ENCODE results near the gene TCP11L1.

The TCP11L1 gene

DNA sequence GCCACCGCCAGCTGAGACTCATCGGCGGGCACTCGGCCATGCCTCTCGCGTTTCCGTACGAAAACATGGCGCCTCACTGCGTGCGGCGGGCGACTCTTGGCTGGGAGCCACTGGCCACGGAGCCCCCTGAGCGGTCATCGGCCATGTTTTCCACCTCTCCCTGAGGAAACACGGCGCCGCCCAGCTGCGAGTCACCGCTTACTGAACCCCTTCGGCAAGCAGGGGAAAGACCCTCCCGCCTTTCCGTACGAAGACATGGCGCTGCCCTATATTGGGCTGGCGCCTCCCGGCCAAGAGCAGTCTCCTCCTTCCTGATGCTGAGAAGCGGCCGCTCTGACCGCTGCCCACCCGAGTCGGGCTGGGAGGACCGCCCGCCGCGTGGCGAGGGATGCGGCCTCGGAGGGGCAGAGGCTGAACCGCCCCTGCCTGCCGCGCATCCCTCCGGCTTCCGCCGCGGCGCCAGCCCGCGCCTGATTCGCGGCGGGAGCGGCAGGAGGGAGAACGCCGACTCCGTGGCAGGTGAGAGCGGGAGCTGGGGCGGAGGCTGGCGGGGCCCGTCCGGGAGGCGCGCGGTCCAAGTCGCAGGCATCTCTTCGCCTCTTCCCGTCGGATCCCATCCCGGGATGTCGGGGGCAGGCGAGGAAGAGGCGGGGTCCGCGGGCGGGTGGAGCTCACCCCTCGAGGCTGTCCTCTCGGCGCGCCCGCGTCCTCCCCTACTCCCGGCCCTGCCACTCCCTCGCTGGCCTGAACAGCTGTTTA is at the start of gene TCP11L1:
Gene TCP11L1 (plus strand): TSS at position 299 of the 759 bp plus-strand sequence. CDS start 4,202 bp downstream, outside the sequence.
- peak; percentile 94 for DNase-seq
- in situ Hi-C loops (cut with MboI; ENCODE audit: low pct_unique_long_range_greater_than_20kb, low sequenced_read_pairs) = no loop called here

GRCh38 chr11:32990481-32990880 is 48.9 kb upstream of the TCP11L1 start:
- in situ Hi-C loops (cut with MboI; ENCODE audit: low pct_unique_long_range_greater_than_20kb, low sequenced_read_pairs) = no loop called here
- no peak for DNase-seq

DNA sequence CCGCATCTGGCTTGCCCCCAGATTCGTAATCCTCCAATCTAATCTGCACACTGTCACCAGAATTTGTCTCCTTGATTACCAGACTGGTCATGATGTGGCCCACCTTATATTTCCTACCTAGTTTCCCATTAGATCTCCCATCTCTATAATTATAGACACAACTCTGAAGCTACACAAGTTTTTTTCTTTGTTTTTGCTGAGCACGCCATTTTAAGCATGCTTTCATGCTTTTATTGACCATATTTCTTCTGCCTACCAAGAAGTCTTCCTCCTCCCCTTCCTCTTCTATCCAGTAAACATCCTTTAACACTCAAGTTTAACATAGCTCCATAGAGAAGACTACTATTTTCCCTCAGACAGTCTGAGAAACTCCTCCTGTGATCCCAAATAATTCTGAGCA is 47.9 kb upstream of the TCP11L1 start:
- in situ Hi-C loops (cut with MboI; ENCODE audit: low pct_unique_long_range_greater_than_20kb, low sequenced_read_pairs) = no loop called here
- no peak for DNase-seq

- in situ Hi-C loops (cut with MboI; ENCODE audit: low pct_unique_long_range_greater_than_20kb, low sequenced_read_pairs) = no loop called here
- DNase-seq = no peak
Observed at GRCh38 chr11:32991898-32992297, 47.5 kb upstream of the TCP11L1 start.

GRCh38 chr11:33000181-33000580 is 39.2 kb upstream of the TCP11L1 start:
- DNase-seq = no peak
- in situ Hi-C loops (cut with MboI; ENCODE audit: low pct_unique_long_range_greater_than_20kb, low sequenced_read_pairs) = no loop called here

DNA sequence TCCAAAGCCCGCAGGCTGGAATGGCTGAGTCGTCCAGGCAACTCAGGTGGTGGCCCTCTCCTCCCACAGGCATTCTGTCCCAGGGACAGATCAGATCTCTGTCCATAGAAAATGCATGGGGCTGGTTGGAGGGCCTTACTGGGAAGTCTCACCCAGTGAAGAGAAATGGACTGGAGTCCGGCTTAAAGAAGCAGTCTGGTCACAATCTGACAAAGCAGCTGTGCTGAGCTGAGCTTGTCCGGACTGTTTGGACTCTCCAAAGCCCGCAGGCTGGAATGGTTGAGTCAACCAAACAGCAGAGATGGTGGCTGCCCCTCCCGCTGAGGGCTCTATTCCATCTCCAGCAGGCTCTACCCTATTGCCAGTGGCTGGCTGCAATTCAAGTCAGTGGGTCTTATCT is 38.1 kb upstream of the TCP11L1 start:
- in situ Hi-C loops (cut with MboI; ENCODE audit: low pct_unique_long_range_greater_than_20kb, low sequenced_read_pairs) = no loop called here
- no peak for DNase-seq

DNA sequence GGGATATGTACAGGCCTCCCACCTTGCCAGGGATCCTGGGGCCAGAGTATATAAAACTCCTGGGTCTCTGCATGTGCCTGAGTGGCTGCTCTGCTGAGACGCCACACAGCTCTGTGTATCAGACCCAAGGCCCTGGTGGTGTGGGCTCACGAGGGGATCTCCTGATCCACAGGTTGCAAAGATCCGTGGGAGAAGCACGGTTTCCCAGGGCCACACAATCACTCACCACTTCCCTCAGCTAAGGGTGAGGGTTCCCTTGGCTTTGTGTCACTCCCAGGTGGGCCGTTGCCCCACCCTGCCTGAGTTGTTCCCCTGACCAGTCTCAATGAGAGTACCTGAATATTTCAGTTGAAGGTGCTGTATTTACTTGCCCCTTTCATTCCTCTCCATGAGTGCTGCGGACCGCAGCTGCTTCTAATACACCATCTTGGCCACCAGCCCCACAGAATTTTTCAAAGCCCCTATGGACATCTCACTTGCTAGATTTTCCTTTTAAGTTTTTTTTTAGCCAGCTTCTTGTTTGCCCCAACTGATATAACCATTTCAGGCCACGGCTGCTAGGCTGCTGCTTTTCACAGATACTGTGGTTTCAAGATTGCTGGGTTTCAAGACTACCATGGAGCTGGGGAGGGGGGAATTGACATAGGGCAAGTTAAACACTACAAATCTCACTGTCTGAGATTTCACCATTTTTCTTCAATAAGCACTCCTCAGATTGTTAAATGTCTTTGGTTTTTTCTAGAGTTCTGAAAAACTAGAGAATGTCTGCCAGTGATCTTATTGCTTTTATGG is 37.4 kb upstream of the TCP11L1 start:
- in situ Hi-C loops (cut with MboI; ENCODE audit: low pct_unique_long_range_greater_than_20kb, low sequenced_read_pairs) = no loop called here
- no peak for DNase-seq

DNA sequence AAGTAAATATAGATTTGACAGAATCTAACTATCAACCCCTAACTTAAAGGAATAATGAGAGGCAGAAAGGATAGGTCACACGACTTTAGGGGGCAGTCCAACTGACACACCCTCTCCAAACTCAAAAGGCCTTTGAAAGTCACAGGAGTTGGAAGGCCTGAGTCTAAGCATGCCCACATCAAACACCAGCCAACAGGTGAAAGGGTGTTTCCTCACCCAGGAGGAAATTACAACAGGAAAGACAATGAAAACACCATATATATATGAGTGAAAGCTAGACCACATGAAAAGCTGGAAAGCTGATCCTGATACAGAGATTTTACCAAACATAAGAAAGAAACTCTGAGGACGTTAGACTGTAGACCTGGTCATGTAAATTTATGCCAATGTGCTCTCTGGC is 34.2 kb upstream of the TCP11L1 start:
- in situ Hi-C loops (cut with MboI; ENCODE audit: low pct_unique_long_range_greater_than_20kb, low sequenced_read_pairs) = no loop called here
- DNase-seq = no peak

DNA sequence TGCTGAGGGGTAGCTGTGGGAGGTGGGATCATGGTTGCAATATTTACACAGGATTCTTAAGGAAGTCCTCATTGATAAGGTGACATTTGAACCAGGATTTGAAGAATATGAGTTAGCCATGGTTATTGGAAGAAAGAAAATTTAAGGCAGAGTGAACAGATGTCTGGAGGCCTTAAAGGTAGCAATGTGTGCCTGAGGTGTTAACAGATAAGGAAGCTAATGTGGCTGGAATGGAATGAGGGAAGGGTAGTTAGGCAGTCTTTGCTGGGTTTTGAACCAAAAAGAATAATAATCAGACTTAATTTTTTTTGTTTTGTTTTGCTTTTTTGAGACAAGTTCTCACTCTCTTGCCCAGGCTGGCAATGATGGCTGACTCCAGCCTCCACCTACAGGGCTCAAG is 33.4 kb upstream of the TCP11L1 start:
- no peak for DNase-seq
- in situ Hi-C loops (cut with MboI; ENCODE audit: low pct_unique_long_range_greater_than_20kb, low sequenced_read_pairs) = no loop called here

GRCh38 chr11:33013755-33014154 is 25.6 kb upstream of the TCP11L1 start:
- no peak for DNase-seq

GRCh38 chr11:33015621-33016551 is 23.5 kb upstream of the TCP11L1 start, which contains the start of gene DEPDC7:
DEPDC7 (plus strand) TSS chr11:33015878; CDS start chr11:33015956, 78 bp downstream.
- in situ Hi-C loops (cut with MboI; ENCODE audit: low pct_unique_long_range_greater_than_20kb, low sequenced_read_pairs) = no loop called here
- peak; percentile 94 for DNase-seq

More at GRCh38 chr11:33013755-33014154, 25.6 kb upstream of the TCP11L1 start:
- in situ Hi-C loops (cut with MboI; ENCODE audit: low pct_unique_long_range_greater_than_20kb, low sequenced_read_pairs) = no loop called here

DNA sequence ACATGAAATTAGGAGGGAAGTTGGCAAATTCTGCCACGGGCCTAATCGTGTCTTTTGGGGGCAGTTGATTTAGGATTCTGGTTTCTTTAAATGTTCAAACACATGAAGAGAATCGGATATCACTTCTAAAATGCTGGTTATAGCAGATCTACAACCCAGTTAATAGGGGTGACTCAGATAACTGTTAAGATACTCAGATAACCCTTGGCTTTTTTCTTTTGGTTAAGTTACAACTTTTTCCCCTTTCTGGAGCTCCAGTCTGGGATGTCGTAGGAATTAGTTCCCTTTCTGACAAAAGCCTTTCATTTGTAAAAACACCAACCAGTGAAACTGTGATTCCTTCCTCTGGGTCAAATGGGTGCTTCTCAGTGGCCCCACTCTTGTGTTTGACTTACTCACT is 22.7 kb upstream of the TCP11L1 start:
- DNase-seq = peak; percentile 26
- in situ Hi-C loops (cut with MboI; ENCODE audit: low pct_unique_long_range_greater_than_20kb, low sequenced_read_pairs) = no loop called here

DNA sequence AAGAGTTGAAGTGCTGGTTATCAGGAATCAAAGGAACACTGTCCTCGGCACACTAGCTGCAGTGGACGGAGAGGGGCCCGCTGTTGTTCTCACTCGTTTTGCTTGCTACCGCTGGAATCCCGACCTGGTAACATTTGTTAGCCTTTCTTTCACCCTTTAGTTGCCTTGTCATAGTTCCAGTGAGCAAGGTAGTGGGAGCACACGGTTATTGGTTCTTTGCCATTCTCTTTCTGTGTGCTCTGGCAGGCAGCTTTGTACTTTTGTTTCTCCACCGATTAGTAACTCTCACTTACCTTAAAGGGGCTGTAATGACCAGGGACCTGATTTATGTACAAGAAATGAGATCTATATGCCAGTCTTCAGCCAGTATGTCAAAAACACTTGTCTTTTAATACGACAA is 21.9 kb upstream of the TCP11L1 start:
- in situ Hi-C loops (cut with MboI; ENCODE audit: low pct_unique_long_range_greater_than_20kb, low sequenced_read_pairs) = no loop called here
- DNase-seq = no peak

- no peak for DNase-seq
- in situ Hi-C loops (cut with MboI; ENCODE audit: low pct_unique_long_range_greater_than_20kb, low sequenced_read_pairs) = no loop called here
Observed at GRCh38 chr11:33017965-33018364, 21.4 kb upstream of the TCP11L1 start.

GRCh38 chr11:33018840-33019239 is 20.5 kb upstream of the TCP11L1 start:
- in situ Hi-C loops (cut with MboI; ENCODE audit: low pct_unique_long_range_greater_than_20kb, low sequenced_read_pairs) = no loop called here
- DNase-seq = no peak

DNA sequence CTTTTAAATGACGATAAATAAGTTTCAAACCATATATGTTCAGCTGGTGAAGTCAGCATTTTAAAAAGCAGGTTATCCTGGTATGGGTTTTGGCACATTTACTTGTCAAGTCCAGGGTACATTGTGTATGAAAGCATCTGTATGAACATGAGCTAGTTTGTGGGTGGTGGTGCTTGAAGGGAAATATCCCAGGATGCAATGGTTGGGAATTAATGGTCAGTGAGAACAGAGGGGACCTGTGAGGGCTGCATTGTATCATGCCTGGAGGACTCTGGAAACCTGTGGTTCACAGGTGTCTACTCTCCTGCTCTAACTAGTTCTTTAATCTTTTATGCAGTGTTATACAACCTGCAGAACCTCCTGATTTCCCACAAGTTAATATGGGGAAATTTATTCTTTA is 17.9 kb upstream of the TCP11L1 start:
- in situ Hi-C loops (cut with MboI; ENCODE audit: low pct_unique_long_range_greater_than_20kb, low sequenced_read_pairs) = no loop called here
- no peak for DNase-seq

DNA sequence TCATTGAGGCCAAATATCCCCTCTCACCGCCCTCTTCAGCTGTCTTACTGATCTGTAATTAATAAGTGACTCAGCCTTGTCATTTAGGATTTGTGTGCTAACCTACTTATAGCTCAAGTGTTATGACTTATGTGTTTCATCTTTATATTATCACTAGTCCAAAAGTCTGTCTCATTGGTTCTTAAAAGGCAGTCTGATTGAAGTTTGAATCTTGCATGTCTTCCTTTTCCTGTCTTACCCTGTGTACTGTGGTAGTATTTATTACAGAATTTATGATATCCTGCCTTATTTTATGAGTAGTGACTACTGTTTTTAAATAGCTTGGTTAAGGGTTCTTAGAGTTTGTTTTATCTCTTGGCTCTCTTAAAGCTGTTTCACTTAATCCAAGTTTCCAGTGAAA is 17.4 kb upstream of the TCP11L1 start:
- in situ Hi-C loops (cut with MboI; ENCODE audit: low pct_unique_long_range_greater_than_20kb, low sequenced_read_pairs) = no loop called here

GRCh38 chr11:33025339-33025722 is 14.0 kb upstream of the TCP11L1 start:
- DNase-seq = no peak
- in situ Hi-C loops (cut with MboI; ENCODE audit: low pct_unique_long_range_greater_than_20kb, low sequenced_read_pairs) = no loop called here

More for the DNA sequence above, 17.4 kb upstream of the TCP11L1 start:
- no peak for DNase-seq

DNA sequence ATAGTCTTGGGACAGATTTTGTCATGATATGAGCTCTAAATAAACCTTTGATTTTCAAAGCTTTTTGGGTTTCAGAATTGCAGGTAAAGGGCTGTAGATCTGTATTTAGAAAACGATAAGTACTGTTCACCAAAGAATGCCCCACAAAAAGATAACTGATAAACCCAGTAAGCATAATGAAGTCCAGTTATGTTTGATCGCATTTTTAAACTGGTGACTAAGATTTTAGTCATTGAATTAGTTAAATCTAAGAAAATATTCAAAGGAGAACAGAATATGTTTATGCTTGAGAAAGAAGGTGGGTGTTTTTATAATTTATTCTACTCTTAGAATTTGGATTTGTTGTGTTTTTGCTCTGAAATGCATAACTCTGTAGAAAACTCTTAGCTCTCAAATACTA is 12.1 kb upstream of the TCP11L1 start:
- DNase-seq = no peak
- in situ Hi-C loops (cut with MboI; ENCODE audit: low pct_unique_long_range_greater_than_20kb, low sequenced_read_pairs) = no loop called here

All from KBM-7 (cell line).